ENCODE results near the gene MCTP1. TPM values are rescaled to one million over a fixed set of nuclear protein-coding genes. Genes with fewer than 3 reads are reported as not detected.

MCTP1 gene
- total RNA-seq, 4 donors from 2014 or later = 3.5 to 19.8 (median 5.8) TPM

DNA sequence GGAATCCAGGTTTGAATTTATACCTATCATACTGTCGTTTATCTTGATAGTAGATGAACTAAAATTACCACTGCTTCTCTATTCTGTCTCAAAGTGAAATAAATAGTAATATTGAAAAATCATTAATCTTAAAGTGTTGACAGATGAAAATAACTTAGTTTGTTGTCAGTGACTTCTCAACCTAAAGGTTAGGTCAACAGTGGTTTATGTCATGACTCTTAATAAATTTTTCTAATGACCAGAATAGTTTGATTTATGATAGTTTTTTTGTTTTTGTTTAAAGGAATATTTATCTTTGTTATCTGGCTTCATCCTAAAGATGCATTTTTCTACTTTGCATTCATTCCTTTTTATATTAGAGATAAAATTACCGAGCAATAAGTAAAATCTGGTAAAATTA lies 585.3 kb downstream of the MCTP1 start:
- Histone ChIP-seq H3K27me3 (no peaks in the 10 kb centered on the region), H3K27ac (no peak overlapping the region), H3K4me1 (no peaks in the 10 kb centered on the region), H3K36me3 (peaks cover 0 to 8% (median 0%) of the 10 kb centered on the region in 3 donors), H3K9me3 (no peaks in the 10 kb centered on the region), H3K4me3 (no peak overlapping the region)
- intact Hi-C loops (cut with DNase I) = no loop called here
- no peak for DNase-seq
- WGBS, 2 donors = 80 to 82% methylated on average over 2 of the region's 2 CpGs
- TF ChIP-seq, protein P1, sequence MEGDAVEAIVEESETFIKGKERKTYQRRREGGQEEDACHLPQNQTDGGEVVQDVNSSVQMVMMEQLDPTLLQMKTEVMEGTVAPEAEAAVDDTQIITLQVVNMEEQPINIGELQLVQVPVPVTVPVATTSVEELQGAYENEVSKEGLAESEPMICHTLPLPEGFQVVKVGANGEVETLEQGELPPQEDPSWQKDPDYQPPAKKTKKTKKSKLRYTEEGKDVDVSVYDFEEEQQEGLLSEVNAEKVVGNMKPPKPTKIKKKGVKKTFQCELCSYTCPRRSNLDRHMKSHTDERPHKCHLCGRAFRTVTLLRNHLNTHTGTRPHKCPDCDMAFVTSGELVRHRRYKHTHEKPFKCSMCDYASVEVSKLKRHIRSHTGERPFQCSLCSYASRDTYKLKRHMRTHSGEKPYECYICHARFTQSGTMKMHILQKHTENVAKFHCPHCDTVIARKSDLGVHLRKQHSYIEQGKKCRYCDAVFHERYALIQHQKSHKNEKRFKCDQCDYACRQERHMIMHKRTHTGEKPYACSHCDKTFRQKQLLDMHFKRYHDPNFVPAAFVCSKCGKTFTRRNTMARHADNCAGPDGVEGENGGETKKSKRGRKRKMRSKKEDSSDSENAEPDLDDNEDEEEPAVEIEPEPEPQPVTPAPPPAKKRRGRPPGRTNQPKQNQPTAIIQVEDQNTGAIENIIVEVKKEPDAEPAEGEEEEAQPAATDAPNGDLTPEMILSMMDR (IDR thresholded peaks at IDR 0.05) = no peak
- no peak for TF ChIP-seq POLR2A (IDR thresholded peaks at IDR 0.05)

- intact Hi-C loops (cut with DNase I) = no loop called here
- Histone ChIP-seq H3K4me1 (peaks cover 0 to 4% (median 0%) of the 10 kb centered on the region in 3 donors), H3K4me3 (no peak overlapping the region), H3K9me3 (no peaks in the 10 kb centered on the region), H3K27ac (no peak overlapping the region), H3K27me3 (no peaks in the 10 kb centered on the region), H3K36me3 (peaks cover 0 to 7% (median 0%) of the 10 kb centered on the region in 3 donors)
- TF ChIP-seq, protein P1 (IDR thresholded peaks at IDR 0.05) = no peak
- no peak for TF ChIP-seq POLR2A (IDR thresholded peaks at IDR 0.05)
- DNase-seq = no peak
- 82 to 93% methylated on average over 5 of the region's 5 CpGs for WGBS, 2 donors
These were observed 586.7 kb downstream of the MCTP1 start for GRCh38 chr5:94698197-94698596.

DNA sequence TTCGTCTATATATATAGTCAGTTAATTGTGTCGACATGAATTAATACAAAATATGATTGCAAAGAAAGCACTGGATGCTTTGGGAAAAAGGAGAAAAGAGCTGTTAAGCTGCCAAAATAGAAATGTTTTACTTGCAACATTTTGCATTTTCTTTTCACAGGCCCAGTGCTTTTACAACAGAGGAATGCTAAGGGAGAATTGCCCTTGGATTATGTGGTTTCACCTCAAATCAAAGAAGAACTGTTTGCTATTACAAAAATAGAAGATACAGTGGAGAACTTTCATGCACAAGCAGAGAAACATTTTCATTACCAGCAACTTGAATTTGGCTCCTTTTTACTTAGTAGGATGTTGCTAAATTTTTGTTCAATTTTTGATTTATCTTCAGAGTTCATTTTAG lies 590.2 kb downstream of the MCTP1 start:
- WGBS, 2 donors = 88 to 89% methylated on average over 2 of the region's 2 CpGs
- intact Hi-C loops (cut with DNase I) = no loop called here
- H3K4me3 ChIP-seq = no peak overlapping the region
- peaks cover 0 to 2% (median 0%) of the 10 kb centered on the region in 3 donors for H3K36me3 ChIP-seq
- peaks cover 0 to 6% (median 0%) of the 10 kb centered on the region in 3 donors for H3K4me1 ChIP-seq
- TF ChIP-seq POLR2A (IDR thresholded peaks at IDR 0.05) = no peak
- TF ChIP-seq, protein P1 (IDR thresholded peaks at IDR 0.05) = no peak
- H3K9me3 ChIP-seq = no peaks in the 10 kb centered on the region
- DNase-seq = no peak
- no peaks in the 10 kb centered on the region for H3K27me3 ChIP-seq
- H3K27ac ChIP-seq = no peak overlapping the region

GRCh38 chr5:94693845-94694370 lies 591.0 kb downstream of the MCTP1 start:
- Histone ChIP-seq H3K9me3 (no peaks in the 10 kb centered on the region), H3K27me3 (no peaks in the 10 kb centered on the region), H3K36me3 (peaks cover 0 to 6% (median 0%) of the 10 kb centered on the region in 3 donors), H3K4me1 (peaks cover 0 to 6% (median 0%) of the 10 kb centered on the region in 3 donors), H3K4me3 (no peak overlapping the region), H3K27ac (no peak overlapping the region)
- intact Hi-C loops (cut with DNase I) = no loop called here
- no peak for DNase-seq
- WGBS, 2 donors = 52 to 57% methylated on average over 1 of the region's 1 CpG
- TF ChIP-seq, protein P1 (IDR thresholded peaks at IDR 0.05) = no peak
- TF ChIP-seq POLR2A (IDR thresholded peaks at IDR 0.05) = no peak

GRCh38 chr5:94693043-94693822 lies 591.7 kb downstream of the MCTP1 start:
- peaks cover 0 to 6% (median 0%) of the 10 kb centered on the region in 3 donors for H3K36me3 ChIP-seq
- peaks cover 0 to 6% (median 0%) of the 10 kb centered on the region in 3 donors for H3K4me1 ChIP-seq
- H3K4me3 ChIP-seq = no peak overlapping the region
- H3K9me3 ChIP-seq = no peaks in the 10 kb centered on the region
- WGBS, 2 donors = 29 to 34% methylated on average over 5 of the region's 5 CpGs
- TF ChIP-seq, protein P1 (IDR thresholded peaks at IDR 0.05) = peak in 4 of 6 experiments; percentile 18 to 46 (median 25)
- no peak for TF ChIP-seq POLR2A (IDR thresholded peaks at IDR 0.05)
- no peak overlapping the region for H3K27ac ChIP-seq
- DNase-seq = no peak
- intact Hi-C loops (cut with DNase I) = no loop called here
- no peaks in the 10 kb centered on the region for H3K27me3 ChIP-seq
